IPS-NIHi11 (cell line): ENCODE results near the gene FCER1A.

Source experiments
- DNase-seq: peaks from one replicate; pipeline ENCODE4 v3.0.0; 2012; ENCODE audit warnings: mixed read lengths, low spot score

Gene FCER1A

GRCh38 chr1:159352436-159352835 lies 50.3 kb downstream of the FCER1A start:
- no peak for DNase-seq
